GM19099 (cell line): ENCODE results near the gene TRIM26.

Experiments used
- POLR2A ChIP-seq: IDR thresholded peaks from 3 replicates; pipeline ENCODE4 v1.6.1; 2011; ENCODE audit warnings: low read depth; ENCODE audit not compliant: insufficient read length; ENCODE audit errors: extremely low read depth

Gene TRIM26

DNA sequence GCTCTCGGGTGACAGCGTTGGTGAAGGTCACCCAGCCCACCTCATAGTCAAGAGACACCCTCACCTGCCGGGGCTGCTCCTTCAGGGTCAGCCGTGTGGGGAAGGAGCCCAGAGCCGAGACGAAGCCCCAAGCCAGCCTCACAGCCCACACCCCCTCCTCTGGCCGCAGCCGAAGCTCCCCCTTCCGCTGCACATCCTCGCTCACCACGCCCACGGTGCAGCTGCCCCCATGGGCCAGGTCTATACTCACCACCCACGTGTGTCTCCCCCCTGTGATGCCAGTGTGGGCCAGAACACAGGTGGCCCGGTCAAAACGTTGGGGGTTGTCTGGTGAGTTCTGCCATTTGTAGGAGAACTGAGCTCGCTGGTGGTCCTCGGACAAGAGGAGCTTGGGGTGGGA, 59.1 kb downstream of the TRIM26 start:
- no peak for TF ChIP-seq POLR2A

DNA sequence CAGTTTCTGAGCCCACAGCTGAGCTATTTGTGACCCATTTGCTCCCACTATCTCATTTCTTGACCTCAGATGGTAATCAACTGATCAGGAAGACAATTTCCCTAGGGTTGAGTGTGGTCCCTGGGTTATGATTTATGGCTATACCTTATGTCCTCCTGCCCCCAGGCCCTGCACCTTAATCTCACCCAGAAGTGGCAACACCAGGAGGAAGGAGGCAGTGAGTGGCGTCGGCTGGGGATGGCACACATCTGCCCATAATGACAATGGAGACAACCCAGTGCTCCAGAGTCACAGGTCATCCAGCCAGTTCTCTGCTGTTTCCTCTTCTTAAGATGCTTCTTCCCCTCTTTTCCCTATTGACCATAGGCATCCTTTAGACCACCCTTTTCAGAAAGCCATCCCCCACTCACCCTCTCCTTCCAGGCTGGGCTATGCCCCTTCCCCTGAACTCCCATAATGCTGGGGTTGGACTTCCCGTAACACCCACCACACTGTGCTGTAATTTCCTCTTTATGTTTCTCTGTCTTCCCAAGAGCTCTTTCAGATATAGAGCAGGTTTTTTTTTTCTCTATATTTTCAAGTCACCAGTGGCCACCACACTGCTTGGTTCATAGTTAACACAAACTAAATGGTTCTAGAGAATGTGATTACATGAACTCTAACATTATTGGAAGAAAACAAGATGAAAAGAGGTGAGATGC, 60.1 kb downstream of the TRIM26 start:
- no peak for TF ChIP-seq POLR2A

- TF ChIP-seq POLR2A, result no peak
Observed at GRCh38 chr6:30152016-30152673, 61.1 kb downstream of the TRIM26 start.

DNA sequence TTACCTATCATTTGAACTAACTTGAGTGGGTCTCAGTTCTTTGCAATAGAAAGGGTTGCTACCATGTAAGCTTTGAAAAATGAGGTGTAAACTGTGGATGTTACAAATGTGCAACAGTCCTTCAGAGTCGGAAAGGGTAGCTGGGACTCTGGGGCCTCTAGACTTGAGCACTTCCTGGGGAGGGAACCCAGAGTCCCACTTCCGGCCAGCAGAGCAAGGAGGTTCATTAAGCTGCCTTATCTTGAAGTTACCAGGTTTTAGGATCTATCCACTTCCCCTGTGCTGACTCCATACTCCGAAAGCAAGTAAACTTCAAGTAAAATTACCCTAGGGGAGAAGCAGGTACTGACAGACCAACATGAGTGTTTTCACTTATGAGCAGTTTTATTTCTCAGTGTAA, 61.6 kb downstream of the TRIM26 start:
- TF ChIP-seq POLR2A, result no peak

GRCh38 chr6:30150671-30151395, 62.4 kb downstream of the TRIM26 start:
- TF ChIP-seq POLR2A, result no peak

- TF ChIP-seq POLR2A, result no peak
Observed at GRCh38 chr6:30149858-30150550, 63.2 kb downstream of the TRIM26 start.

DNA sequence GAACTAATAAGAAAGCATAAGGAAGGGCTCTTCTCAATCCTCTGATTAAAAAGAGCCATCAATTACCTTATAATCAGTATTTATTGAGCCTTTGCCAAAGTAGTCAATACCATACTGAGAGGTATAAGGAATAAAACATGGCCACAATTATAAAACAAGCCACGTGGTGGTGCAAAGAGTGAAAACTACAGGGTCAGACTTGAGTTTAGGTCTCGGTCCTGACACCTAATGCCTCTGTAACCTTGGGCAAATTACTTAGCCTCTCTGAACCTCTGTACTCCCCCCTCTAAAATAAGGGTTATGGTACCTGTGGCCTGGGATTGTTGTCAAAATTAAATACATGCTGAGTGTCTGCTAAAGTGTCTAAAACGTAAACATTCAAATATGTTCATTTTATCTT, 64.0 kb downstream of the TRIM26 start:
- TF ChIP-seq POLR2A, result no peak

DNA sequence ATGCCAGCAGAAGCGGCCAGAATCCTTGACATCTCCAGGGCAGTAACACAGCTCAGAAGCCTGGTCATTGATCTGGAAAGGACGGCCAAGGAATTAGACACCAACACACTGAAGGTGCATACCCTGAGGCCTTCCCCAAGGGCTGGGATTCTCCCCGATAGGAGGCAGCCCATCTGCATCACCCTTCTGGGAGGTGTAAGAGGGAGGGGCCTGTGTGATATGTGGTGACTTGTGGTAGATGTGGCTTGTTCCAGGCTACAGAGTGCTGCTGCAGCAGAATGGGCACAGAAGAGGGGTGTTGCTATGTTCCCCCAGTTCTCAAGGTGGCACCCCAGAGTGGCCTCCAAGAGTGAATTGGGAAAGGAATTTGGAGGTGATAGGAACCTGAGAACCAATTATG, 66.1 kb downstream of the TRIM26 start:
- TF ChIP-seq POLR2A, result no peak

DNA sequence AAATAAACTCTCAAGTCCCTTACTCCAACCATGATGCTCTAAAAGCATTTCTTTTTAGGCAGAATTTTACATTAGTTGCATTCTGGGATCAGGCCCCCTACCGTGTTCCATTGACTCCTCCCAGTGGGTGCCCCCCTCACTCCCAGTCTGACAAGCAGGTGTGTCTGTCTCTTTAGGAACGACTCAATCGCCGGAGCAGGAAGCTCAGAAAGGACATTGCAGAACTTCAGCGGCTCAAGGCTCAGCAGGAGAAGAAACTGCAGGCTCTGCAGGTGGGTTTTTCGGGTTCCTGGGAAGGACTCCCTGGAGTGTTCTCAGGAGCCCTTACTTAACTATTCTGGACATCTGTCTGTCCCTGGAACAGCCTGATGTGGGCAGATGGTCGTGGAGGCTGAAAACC, 67.4 kb downstream of the TRIM26 start:
- TF ChIP-seq POLR2A, result no peak

DNA sequence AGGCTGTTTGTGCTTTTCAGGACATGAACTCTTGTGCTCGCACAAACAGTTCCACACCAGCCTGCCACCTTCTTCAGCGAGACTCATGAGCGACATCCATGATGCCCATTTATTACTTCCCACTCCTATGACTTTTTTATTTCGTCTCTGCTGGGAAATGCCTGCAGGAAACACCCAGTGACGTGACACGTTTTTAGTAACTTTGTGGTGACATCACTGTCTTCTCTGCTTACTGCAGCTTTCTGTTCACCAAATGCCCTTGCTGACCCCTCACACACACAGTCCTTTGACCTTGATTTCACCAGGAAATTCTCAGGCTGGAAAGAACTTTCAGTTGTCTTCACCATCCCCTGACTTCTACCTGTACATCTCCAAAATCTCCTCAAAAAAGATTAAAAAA, 68.4 kb downstream of the TRIM26 start:
- TF ChIP-seq POLR2A, result no peak

DNA sequence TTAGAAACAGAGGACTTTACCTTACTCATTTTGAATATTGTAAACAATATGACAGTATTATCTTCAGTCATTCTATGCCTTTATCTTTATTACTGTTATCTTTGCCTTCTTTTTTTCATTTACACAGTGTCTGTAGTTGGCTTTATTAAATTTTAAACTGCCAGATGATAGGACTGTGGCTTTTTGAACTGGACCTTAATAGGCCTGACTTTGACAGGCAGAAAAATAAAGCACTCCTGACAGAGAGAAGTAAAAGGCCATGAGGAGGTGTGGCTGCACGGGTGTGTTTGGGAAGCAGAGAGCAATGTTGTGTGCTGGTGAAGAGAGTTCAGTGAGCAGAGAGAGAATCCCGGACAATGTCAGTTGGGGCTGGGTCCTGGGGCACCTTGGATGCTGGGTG, 69.4 kb downstream of the TRIM26 start:
- no peak for TF ChIP-seq POLR2A

DNA sequence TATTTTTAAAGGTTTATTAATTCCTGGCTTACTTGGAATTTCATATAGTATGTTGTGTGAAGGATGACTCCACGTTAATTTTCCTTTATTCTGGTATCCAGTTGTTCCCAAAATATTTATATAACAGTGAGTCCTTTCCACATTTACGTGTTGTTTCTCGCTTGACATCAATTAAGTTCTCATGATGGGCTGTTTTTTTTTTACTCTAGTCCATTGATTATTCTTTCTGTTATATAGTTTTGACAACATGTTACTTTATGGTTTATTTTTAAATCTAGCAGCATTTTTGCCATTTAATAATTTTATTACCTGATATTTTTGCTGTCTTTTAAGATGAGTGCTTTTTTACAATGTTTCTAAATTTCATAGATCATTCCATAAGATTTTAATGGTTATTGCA, 70.5 kb downstream of the TRIM26 start:
- no peak for TF ChIP-seq POLR2A

GRCh38 chr6:30136570-30137286, 76.5 kb downstream of the TRIM26 start:
- no peak for TF ChIP-seq POLR2A

- TF ChIP-seq POLR2A, result no peak
Observed at GRCh38 chr6:30135757-30136156, 77.4 kb downstream of the TRIM26 start, which contains the start of gene TRIM40. Gene TRIM40 (plus strand): TSS chr6:30136140. CDS start chr6:30137037, 897 bp downstream.

- no peak for TF ChIP-seq POLR2A
Observed at GRCh38 chr6:30135147-30135546, 78.1 kb downstream of the TRIM26 start.
